Mesenchymal stem cell (in vitro differentiated cells and primary cell): ENCODE measurements around the gene MAPK8.
A peak's percentile ranks its signal among the peaks of the same experiment; 100 is the strongest.

Experiments
- DNase-seq: peaks from one replicate; pipeline ENCODE4 v3.0.0-alpha.2; 2013
- H2AFZ ChIP-seq: one replicate; pipeline ENCODE4 v1.6.1; 2013; ENCODE audit warnings: low read depth, mild to moderate bottlenecking, control low read depth, inconsistent platforms, low read length, moderate library complexity
- H2AK5ac ChIP-seq: 2 replicates; pipeline ENCODE4 v1.6.1; 2013; ENCODE audit warnings: low read length, moderate library complexity, mild to moderate bottlenecking, inconsistent platforms; ENCODE audit not compliant: severe bottlenecking
- H2BK120ac ChIP-seq: one replicate; pipeline ENCODE4 v1.6.1; 2013; ENCODE audit warnings: low read depth, mild to moderate bottlenecking, inconsistent platforms, low read length, moderate library complexity
- H2BK12ac ChIP-seq, 2 experiments: one replicate each; pipeline ENCODE4 v1.6.1; 2013; ENCODE audit warnings: inconsistent platforms in 2 of 2, low read length in 2 of 2, mild to moderate bottlenecking in 2 of 2, moderate library complexity in 2 of 2, control low read depth in 1 of 2
- H2BK15ac ChIP-seq: one replicate; pipeline ENCODE4 v1.6.1; 2013; ENCODE audit warnings: mild to moderate bottlenecking, low read depth, inconsistent platforms; ENCODE audit not compliant: poor library complexity, severe bottlenecking
- H2BK5ac ChIP-seq: 2 replicates; pipeline ENCODE4 v1.6.1; 2013; ENCODE audit warnings: low read depth, mild to moderate bottlenecking, low read length, control low read depth, inconsistent platforms; ENCODE audit not compliant: poor library complexity, severe bottlenecking
- H3K14ac ChIP-seq, 2 experiments: one replicate each; pipeline ENCODE4 v1.6.1; 2013; ENCODE audit warnings: inconsistent platforms in 2 of 2, low read length in 2 of 2, control low read depth in 1 of 2, mild to moderate bottlenecking in 1 of 2, moderate library complexity in 1 of 2
- H3K18ac ChIP-seq, 2 experiments: one replicate each; pipeline ENCODE4 v1.6.1; 2013; ENCODE audit warnings: inconsistent platforms in 2 of 2, low read length in 2 of 2, control low read depth in 1 of 2, low read depth in 1 of 2, mild to moderate bottlenecking in 1 of 2
- H3K23ac ChIP-seq, 2 experiments: one replicate each; pipeline ENCODE4 v1.6.1; 2013; ENCODE audit warnings: inconsistent platforms in 2 of 2, low read length in 2 of 2, mild to moderate bottlenecking in 2 of 2, moderate library complexity in 2 of 2, control low read depth in 1 of 2
- H3K27ac ChIP-seq: 2 replicates; pipeline ENCODE4 v1.5.1; 2013; ENCODE audit warnings: mild to moderate bottlenecking, moderate library complexity, low read length, control low read depth, inconsistent platforms; ENCODE audit not compliant: poor library complexity, severe bottlenecking
- H3K27me3 ChIP-seq, 2 experiments: 2 replicates each; pipeline versions ENCODE4 v1.6.1 to v1.7.0; 2013; ENCODE audit warnings: low read length in 2 of 2, mild to moderate bottlenecking in 2 of 2, moderate library complexity in 2 of 2, control low read depth in 1 of 2, inconsistent platforms in 1 of 2; ENCODE audit not compliant: control insufficient read depth in 1 of 2, insufficient read depth in 1 of 2
- H3K36me3 ChIP-seq, 2 experiments: 2 replicates each; pipeline versions ENCODE4 v1.6.1 to v1.7.0; 2013; ENCODE audit warnings: low read length in 2 of 2, control low read depth in 1 of 2, inconsistent platforms in 1 of 2, low read depth in 1 of 2, mild to moderate bottlenecking in 1 of 2; ENCODE audit not compliant: insufficient read depth in 2 of 2, control insufficient read depth in 1 of 2
- H3K4ac ChIP-seq, 2 experiments: one replicate each; pipeline ENCODE4 v1.6.1; 2013; ENCODE audit warnings: inconsistent platforms in 2 of 2, low read length in 2 of 2, mild to moderate bottlenecking in 2 of 2, moderate library complexity in 2 of 2, control low read depth in 1 of 2, low read depth in 1 of 2
- H3K4me1 ChIP-seq: 2 replicates; pipeline ENCODE4 v1.6.1; 2013; ENCODE audit warnings: low read depth, low read length, control low read depth; ENCODE audit not compliant: control insufficient read depth, insufficient read depth
- H3K4me2 ChIP-seq: 2 replicates; pipeline ENCODE4 v1.6.1; 2013; ENCODE audit warnings: low read length, mild to moderate bottlenecking, inconsistent platforms; ENCODE audit not compliant: poor library complexity, severe bottlenecking
- H3K4me3 ChIP-seq, 2 experiments: 2 replicates each; pipeline versions ENCODE4 v1.5.1 to v1.7.0; 2013; ENCODE audit warnings: low read length in 2 of 2, mild to moderate bottlenecking in 2 of 2, control low read depth in 1 of 2, low read depth in 1 of 2; ENCODE audit not compliant: insufficient read depth in 1 of 2
- H3K79me1 ChIP-seq: replicated peaks from 2 replicates; pipeline ENCODE4 v1.6.1; 2013; ENCODE audit warnings: mild to moderate bottlenecking, control low read depth, low read length, inconsistent platforms; ENCODE audit not compliant: poor library complexity, severe bottlenecking
- H3K9ac ChIP-seq: 2 replicates; pipeline ENCODE4 v1.7.0; 2013; ENCODE audit warnings: mild to moderate bottlenecking, low read length, moderate library complexity
- H3K9me3 ChIP-seq: 2 replicates; pipeline ENCODE4 v1.7.0; 2013; ENCODE audit warnings: mild to moderate bottlenecking, low read length; ENCODE audit not compliant: control insufficient read depth
- H4K8ac ChIP-seq: one replicate; pipeline ENCODE4 v1.6.1; 2013; ENCODE audit warnings: inconsistent platforms, mild to moderate bottlenecking, low read length, moderate library complexity
- H4K91ac ChIP-seq: one replicate; pipeline ENCODE4 v1.6.1; 2013; ENCODE audit warnings: mild to moderate bottlenecking, low read length, inconsistent platforms
- WGBS: methylation state at CpG from one replicate; pipeline ENCODE4 v1.1.7; 2013; ENCODE audit warnings: mixed read lengths; 5-methylcytosine and 5-hydroxymethylcytosine counted together

The MAPK8 gene

DNA sequence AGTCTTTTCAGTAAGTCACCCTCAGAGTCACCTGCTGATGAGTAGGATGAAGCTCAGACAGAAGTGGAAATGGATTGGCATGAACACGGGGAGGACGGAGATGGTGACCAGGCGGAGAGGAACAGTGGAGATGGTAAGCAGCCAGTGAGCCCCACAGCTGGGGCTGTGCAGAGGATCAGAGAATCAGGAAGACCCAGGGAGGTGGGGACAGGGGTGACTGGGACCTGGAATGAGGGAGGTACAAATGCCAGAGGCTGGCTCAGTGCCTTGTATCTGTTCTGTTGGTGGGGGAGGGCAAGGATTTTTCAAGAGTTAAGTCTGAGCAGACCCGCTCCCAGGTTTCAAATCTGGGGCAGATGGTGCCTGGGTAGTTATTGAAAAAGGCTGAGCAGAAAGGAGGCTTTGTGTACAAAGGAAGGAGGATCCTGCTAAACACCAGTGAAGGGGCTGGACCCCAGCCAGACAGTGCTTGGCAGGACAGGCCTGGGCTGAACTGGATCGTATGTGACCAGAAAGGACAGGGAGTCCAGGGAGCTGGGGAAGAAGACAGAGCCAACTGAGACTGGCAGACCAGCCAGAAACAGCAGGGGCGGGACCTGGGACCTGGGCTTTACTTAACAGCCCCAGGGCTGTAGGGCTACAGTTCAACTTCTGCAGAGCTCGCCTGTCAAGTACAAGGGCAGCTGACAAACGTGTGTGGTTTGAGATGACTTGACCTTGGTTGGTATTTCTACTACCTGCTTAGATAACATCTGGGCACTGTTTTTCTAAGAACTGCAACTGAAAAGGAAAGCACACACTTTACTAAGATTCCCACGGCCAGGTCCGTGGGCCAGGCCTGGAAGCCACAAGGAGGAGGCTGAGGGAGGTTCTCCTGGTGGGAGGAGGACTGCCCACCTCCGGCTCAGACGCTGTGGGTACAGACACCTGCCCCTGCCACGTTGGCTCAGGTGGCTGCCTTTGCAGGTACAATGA is 18.8 kb upstream of the MAPK8 start:
- peaks cover 5% of the 10 kb centered on the region for H3K4me1 ChIP-seq
- peaks cover 24 to 42% of the 10 kb centered on the region in 2 experiments for H3K27me3 ChIP-seq
- peaks cover 15% of the 10 kb centered on the region for H3K9me3 ChIP-seq
- H2AFZ ChIP-seq: no peak overlapping the region
- no peak overlapping the region for H2BK120ac ChIP-seq
- DNase-seq: no peak
- no peak overlapping the region for H4K91ac ChIP-seq
- no peak overlapping the region for H3K4ac ChIP-seq
- no peak overlapping the region for H3K4me3 ChIP-seq
- H4K8ac ChIP-seq: no peak overlapping the region
- no peak overlapping the region for H3K27ac ChIP-seq
- H2BK12ac ChIP-seq: no peak overlapping the region
- H2BK15ac ChIP-seq: no peak overlapping the region
- H3K4me2 ChIP-seq: no peak overlapping the region
- no peak overlapping the region for H3K14ac ChIP-seq
- no peaks in the 10 kb centered on the region for H3K79me1 ChIP-seq
- no peaks in the 10 kb centered on the region for H3K36me3 ChIP-seq
- H3K18ac ChIP-seq: no peak overlapping the region
- no peak overlapping the region for H3K9ac ChIP-seq
- no peak overlapping the region for H3K23ac ChIP-seq
- H2BK5ac ChIP-seq: no peak overlapping the region
- 86% methylated on average over 11 of the region's 13 CpGs for WGBS
- no peak overlapping the region for H2AK5ac ChIP-seq

DNA sequence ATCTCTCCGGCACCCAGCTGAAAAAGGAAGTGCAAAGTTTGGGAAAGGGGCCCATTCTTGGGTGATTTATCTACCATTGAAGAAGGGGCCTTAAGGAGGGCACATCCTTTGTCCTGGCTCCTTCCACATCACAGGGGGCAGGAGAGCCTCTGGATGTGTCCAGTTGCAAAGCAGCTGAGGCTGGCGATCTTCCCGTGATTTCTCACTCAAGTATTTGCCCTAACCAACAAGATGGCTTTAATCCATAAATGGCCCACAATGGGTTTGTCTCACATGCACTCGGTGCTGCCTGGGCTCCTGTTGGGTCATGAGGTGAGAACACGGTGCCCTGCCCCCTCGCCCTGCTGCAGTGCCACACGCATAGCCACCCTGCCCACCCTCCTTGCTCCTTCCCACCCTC is 17.8 kb upstream of the MAPK8 start:
- no peak overlapping the region for H3K9ac ChIP-seq
- no peak overlapping the region for H2AFZ ChIP-seq
- no peak overlapping the region for H3K18ac ChIP-seq
- H3K4me3 ChIP-seq: no peak overlapping the region
- no peak overlapping the region for H3K23ac ChIP-seq
- H3K36me3 ChIP-seq: no peaks in the 10 kb centered on the region
- no peak overlapping the region for H4K8ac ChIP-seq
- no peak overlapping the region for H3K4me2 ChIP-seq
- H3K4ac ChIP-seq: no peak overlapping the region
- H3K9me3 ChIP-seq: peaks cover 14% of the 10 kb centered on the region
- H2BK12ac ChIP-seq: no peak overlapping the region
- H3K4me1 ChIP-seq: peaks cover 5% of the 10 kb centered on the region
- peaks cover 24 to 42% of the 10 kb centered on the region in 2 experiments for H3K27me3 ChIP-seq
- H2BK5ac ChIP-seq: no peak overlapping the region
- no peaks in the 10 kb centered on the region for H3K79me1 ChIP-seq
- no peak overlapping the region for H3K14ac ChIP-seq
- H4K91ac ChIP-seq: no peak overlapping the region
- H2AK5ac ChIP-seq: no peak overlapping the region
- H2BK15ac ChIP-seq: no peak overlapping the region
- WGBS: 91% methylated on average over 7 of the region's 7 CpGs
- DNase-seq: no peak
- H3K27ac ChIP-seq: no peak overlapping the region
- no peak overlapping the region for H2BK120ac ChIP-seq

DNA sequence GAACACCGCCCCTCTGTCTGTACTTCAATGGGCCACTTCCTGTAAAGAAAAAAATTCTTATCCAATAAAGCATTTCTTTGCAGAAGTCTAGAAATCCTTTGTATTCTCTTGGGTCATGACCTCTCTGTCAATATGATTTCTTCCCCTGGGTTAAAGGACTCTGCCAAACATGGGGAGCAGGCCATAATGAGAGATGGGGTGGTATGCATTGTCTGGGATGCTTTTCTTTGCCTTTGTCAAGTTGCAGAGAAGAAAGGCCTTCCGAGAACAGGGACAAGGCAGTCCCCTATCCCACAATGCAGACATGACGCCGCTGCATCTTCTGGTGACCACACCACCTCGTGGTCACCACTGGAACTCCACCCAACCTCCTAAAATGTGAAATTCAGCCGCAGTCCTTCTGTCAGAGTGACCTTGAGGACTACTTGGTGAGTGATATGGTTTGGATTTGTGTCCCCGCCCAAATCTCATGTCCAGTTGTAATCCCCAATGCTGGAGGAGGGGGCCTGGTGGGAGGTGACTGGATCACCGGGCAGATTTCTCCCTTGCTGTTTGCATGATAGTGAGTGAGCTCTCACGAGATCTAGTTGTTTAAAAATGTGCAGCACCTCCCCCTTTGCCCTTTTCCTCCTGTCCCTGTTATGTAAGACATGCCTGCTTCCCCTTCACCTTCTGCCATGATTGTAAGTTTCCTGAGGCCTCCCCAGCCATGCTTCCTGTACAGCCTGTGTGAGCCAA is 16.8 kb upstream of the MAPK8 start:
- H2BK12ac ChIP-seq: no peak overlapping the region
- no peak overlapping the region for H3K23ac ChIP-seq
- H2AFZ ChIP-seq: peak overlapping the region; percentile 29
- no peak overlapping the region for H4K91ac ChIP-seq
- H3K9me3 ChIP-seq: peaks cover 6% of the 10 kb centered on the region
- H2BK15ac ChIP-seq: no peak overlapping the region
- no peak overlapping the region for H3K18ac ChIP-seq
- no peak overlapping the region for H4K8ac ChIP-seq
- no peak overlapping the region for H2AK5ac ChIP-seq
- peaks cover 5% of the 10 kb centered on the region for H3K4me1 ChIP-seq
- H2BK120ac ChIP-seq: no peak overlapping the region
- WGBS: 24% methylated on average over 8 of the region's 9 CpGs
- H3K79me1 ChIP-seq: no peaks in the 10 kb centered on the region
- H3K4me2 ChIP-seq: no peak overlapping the region
- peaks cover 17 to 44% of the 10 kb centered on the region in 2 experiments for H3K27me3 ChIP-seq
- no peak overlapping the region for H3K27ac ChIP-seq
- no peak overlapping the region for H3K4me3 ChIP-seq
- no peak overlapping the region for H2BK5ac ChIP-seq
- no peak overlapping the region for H3K9ac ChIP-seq
- H3K36me3 ChIP-seq: no peaks in the 10 kb centered on the region
- no peak overlapping the region for H3K14ac ChIP-seq
- peak; percentile 57 for DNase-seq
- no peak overlapping the region for H3K4ac ChIP-seq

DNA sequence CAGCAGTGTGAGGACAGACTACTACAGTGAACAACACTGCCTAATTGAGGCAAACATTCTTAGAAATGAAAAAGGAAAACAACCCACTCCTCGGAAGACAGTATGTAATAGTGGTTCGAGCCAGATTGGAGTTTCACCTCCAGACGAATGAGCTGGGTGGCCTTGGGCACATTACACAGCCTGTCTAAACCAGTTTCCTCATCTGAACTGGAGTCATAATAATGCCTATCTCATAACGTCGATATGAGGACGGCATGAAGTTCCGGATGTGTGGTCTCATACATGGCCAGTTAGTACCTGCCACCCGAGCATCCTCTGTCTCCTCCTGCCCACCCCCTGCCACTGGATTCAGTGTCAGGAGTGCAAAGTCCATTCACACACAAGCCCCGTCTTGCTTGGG is 16.2 kb upstream of the MAPK8 start:
- WGBS: 93% methylated on average over 9 of the region's 9 CpGs
- H3K9ac ChIP-seq: no peak overlapping the region
- H3K4me3 ChIP-seq: no peak overlapping the region
- H3K27me3 ChIP-seq: peaks cover 11 to 38% of the 10 kb centered on the region in 2 experiments
- H3K36me3 ChIP-seq: no peaks in the 10 kb centered on the region
- no peak overlapping the region for H2BK15ac ChIP-seq
- no peak overlapping the region for H2AFZ ChIP-seq
- H3K23ac ChIP-seq: no peak overlapping the region
- H3K14ac ChIP-seq: no peak overlapping the region
- H3K4me1 ChIP-seq: peaks cover 5% of the 10 kb centered on the region
- no peak overlapping the region for H2BK5ac ChIP-seq
- H3K9me3 ChIP-seq: peaks cover 6% of the 10 kb centered on the region
- H2AK5ac ChIP-seq: no peak overlapping the region
- no peak overlapping the region for H3K4me2 ChIP-seq
- H3K4ac ChIP-seq: no peak overlapping the region
- H2BK120ac ChIP-seq: no peak overlapping the region
- H3K27ac ChIP-seq: no peak overlapping the region
- no peak overlapping the region for H4K8ac ChIP-seq
- no peak overlapping the region for H2BK12ac ChIP-seq
- no peak overlapping the region for H3K18ac ChIP-seq
- no peak for DNase-seq
- H4K91ac ChIP-seq: no peak overlapping the region
- H3K79me1 ChIP-seq: no peaks in the 10 kb centered on the region
